Astrocyte (in vitro differentiated cells and primary cell): Measurements from ENCODE around the gene ANKRD30A. TPM values are rescaled to one million over a fixed set of nuclear protein-coding genes. Genes with fewer than 3 reads are reported as not detected.

Experiments used
- DNase-seq: peaks from one replicate; pipeline ENCODE4 v3.0.0-alpha.2; 2010; ENCODE audit warnings: low read depth
- FAIRE-seq: peaks from 2 replicates; lab custom pipeline; 2011; peaks lifted over from hg19 to GRCh38; lab: Jason Lieb, UNC
- H2AFZ ChIP-seq: 2 replicates; pipeline ENCODE4 v1.6.0; 2012; ENCODE audit warnings: low read depth, low read length, inconsistent platforms
- H3K27ac ChIP-seq: 2 replicates; pipeline ENCODE4 v1.5.1; 2011; ENCODE audit warnings: low read depth, low read length, inconsistent platforms
- H3K27me3 ChIP-seq: 2 replicates; pipeline ENCODE4 v1.6.0; 2011; ENCODE audit warnings: low read length, inconsistent platforms; ENCODE audit not compliant: insufficient read depth
- H3K36me3 ChIP-seq: 2 replicates; pipeline ENCODE4 v1.5.1; 2011; ENCODE audit warnings: low read length, inconsistent platforms; ENCODE audit not compliant: insufficient read depth
- H3K4me1 ChIP-seq: 2 replicates; pipeline ENCODE4 v1.5.1; 2011; ENCODE audit warnings: low read length, inconsistent platforms; ENCODE audit not compliant: insufficient read depth
- H3K4me2 ChIP-seq: 2 replicates; pipeline ENCODE4 v1.6.0; 2012; ENCODE audit warnings: low read length, inconsistent platforms
- H3K4me3 ChIP-seq: 2 replicates; pipeline ENCODE4 v1.5.1; 2011; ENCODE audit warnings: low read depth, mild to moderate bottlenecking, low read length, inconsistent platforms; ENCODE audit not compliant: insufficient read depth
- H3K79me2 ChIP-seq: 2 replicates; pipeline ENCODE4 v1.6.0; 2012; ENCODE audit warnings: mild to moderate bottlenecking, low read length, inconsistent platforms; ENCODE audit not compliant: insufficient read depth
- H3K9ac ChIP-seq: 2 replicates; pipeline ENCODE4 v1.6.0; 2012; ENCODE audit warnings: mild to moderate bottlenecking, low read length, inconsistent platforms
- H3K9me3 ChIP-seq: 2 replicates; pipeline ENCODE4 v1.5.1; 2012; ENCODE audit warnings: low read depth, mild to moderate bottlenecking, low read length, inconsistent platforms; ENCODE audit not compliant: insufficient read depth
- H4K20me1 ChIP-seq: 2 replicates; pipeline ENCODE4 v1.6.0; 2012; ENCODE audit warnings: low read length, inconsistent platforms; ENCODE audit not compliant: insufficient read depth
- H3K27ac Mint-ChIP-seq: one replicate; pipeline ENCODE4 v1.8.0; 2021; ENCODE audit warnings: mild to moderate bottlenecking, mixed read lengths; ENCODE audit not compliant: unreplicated experiment
- H3K27me3 Mint-ChIP-seq: one replicate; pipeline ENCODE4 v1.8.0; 2021; ENCODE audit warnings: low read depth, mixed read lengths; ENCODE audit not compliant: unreplicated experiment
- H3K36me3 Mint-ChIP-seq: one replicate; pipeline ENCODE4 v1.8.0; 2021; ENCODE audit warnings: low read depth, mixed read lengths; ENCODE audit not compliant: unreplicated experiment
- H3K4me1 Mint-ChIP-seq: one replicate; pipeline ENCODE4 v1.8.0; 2021; ENCODE audit warnings: low read depth, mixed read lengths; ENCODE audit not compliant: unreplicated experiment
- H3K4me3 Mint-ChIP-seq: one replicate; pipeline ENCODE4 v1.8.0; 2021; ENCODE audit warnings: mild to moderate bottlenecking, moderate library complexity, mixed read lengths; ENCODE audit not compliant: unreplicated experiment
- H3K9me3 Mint-ChIP-seq: one replicate; pipeline ENCODE4 v1.8.0; 2021; ENCODE audit warnings: mild to moderate bottlenecking, mixed read lengths; ENCODE audit not compliant: unreplicated experiment
- EZH2 ChIP-seq: IDR thresholded peaks from 2 replicates; pipeline ENCODE4 v1.6.1; 2012; ENCODE audit warnings: mild to moderate bottlenecking, low read length, inconsistent platforms; ENCODE audit not compliant: insufficient read depth
- total RNA-seq: library from RNA; stranded (reverse); gene quantifications from 2 replicates; pipeline ENCODE4 v1.2.1, GENCODE V29; 2021
- TF ChIP-seq, protein P1 (sequence below): IDR thresholded peaks from 2 replicates; pipeline ENCODE4 v1.5.1; 2011; ENCODE audit warnings: low read depth, mild to moderate bottlenecking, inconsistent platforms, low read length, moderate library complexity; ENCODE audit not compliant: insufficient read depth

The ANKRD30A gene
- total RNA-seq, 1 donor from 2014 or later: not detected

DNA sequence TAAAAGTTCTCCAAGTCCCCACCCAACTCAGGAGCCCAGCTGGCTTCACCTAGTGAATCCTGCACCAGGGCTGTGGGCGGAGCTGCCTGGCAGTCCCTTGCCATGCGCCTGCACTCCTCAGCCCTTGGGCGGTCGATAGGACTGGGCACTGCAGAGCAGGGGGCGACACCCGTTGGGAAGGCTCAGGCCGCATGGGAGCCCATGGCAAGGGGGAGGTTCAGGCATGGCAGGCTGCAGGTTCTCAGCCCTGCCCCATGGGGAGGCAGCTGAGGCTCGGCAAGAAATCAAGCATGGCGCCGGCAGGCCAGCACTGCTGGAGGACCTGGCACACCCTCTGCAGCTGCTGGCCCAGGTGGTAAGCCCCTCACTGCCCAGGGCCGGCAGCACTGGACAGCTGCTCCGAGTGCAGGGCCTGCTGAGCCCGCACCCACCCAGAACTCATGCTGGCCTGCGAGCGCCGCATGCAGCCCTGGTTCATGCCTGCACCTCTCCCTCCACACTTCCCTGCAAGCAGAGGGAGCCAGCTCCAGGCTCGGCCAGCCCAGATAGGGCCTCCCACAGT lies 149.9 kb downstream of the ANKRD30A start:
- Histone ChIP-seq H4K20me1 (no peaks in the 10 kb centered on the region), H3K4me1 (no peaks in the 10 kb centered on the region), H3K4me2 (no peak overlapping the region), H2AFZ (no peak overlapping the region), H3K27me3 (no peaks in the 10 kb centered on the region), H3K36me3 (no peaks in the 10 kb centered on the region), H3K9ac (no peak overlapping the region), H3K27ac (no peak overlapping the region), H3K4me3 (no peak overlapping the region), H3K79me2 (no peaks in the 10 kb centered on the region), H3K9me3 (peaks cover 2% of the 10 kb centered on the region)
- TF ChIP-seq, protein P1, sequence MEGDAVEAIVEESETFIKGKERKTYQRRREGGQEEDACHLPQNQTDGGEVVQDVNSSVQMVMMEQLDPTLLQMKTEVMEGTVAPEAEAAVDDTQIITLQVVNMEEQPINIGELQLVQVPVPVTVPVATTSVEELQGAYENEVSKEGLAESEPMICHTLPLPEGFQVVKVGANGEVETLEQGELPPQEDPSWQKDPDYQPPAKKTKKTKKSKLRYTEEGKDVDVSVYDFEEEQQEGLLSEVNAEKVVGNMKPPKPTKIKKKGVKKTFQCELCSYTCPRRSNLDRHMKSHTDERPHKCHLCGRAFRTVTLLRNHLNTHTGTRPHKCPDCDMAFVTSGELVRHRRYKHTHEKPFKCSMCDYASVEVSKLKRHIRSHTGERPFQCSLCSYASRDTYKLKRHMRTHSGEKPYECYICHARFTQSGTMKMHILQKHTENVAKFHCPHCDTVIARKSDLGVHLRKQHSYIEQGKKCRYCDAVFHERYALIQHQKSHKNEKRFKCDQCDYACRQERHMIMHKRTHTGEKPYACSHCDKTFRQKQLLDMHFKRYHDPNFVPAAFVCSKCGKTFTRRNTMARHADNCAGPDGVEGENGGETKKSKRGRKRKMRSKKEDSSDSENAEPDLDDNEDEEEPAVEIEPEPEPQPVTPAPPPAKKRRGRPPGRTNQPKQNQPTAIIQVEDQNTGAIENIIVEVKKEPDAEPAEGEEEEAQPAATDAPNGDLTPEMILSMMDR: no peak
- TF ChIP-seq EZH2: no peak
- no peaks in the 10 kb centered on the region for H3K27me3 Mint-ChIP-seq
- FAIRE-seq: no peak
- no peaks in the 10 kb centered on the region for H3K36me3 Mint-ChIP-seq
- peaks cover 4% of the 10 kb centered on the region for H3K9me3 Mint-ChIP-seq
- H3K27ac Mint-ChIP-seq: no peak overlapping the region
- H3K4me1 Mint-ChIP-seq: no peaks in the 10 kb centered on the region
- no peak overlapping the region for H3K4me3 Mint-ChIP-seq
- no peak for DNase-seq

DNA sequence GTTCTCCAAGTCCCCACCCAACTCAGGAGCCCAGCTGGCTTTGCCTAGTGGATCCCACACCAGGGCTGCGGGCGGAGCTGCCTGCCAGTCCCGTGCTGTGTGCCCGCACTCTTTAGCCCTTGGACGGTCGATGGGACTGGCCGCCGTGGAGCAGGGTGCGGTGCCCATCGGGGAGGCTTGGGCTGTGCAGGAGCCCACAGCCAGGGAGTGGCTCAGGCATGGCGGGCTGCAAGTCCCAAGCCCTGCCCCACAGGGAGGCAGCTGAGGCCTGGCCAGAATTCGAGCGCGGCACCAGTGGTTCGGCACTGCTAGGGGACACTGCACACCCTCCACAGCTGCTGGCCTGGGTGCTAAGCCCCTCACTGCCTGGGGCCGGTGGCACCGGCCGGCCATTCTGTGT lies 159.7 kb downstream of the ANKRD30A start:
- no peak overlapping the region for H3K27ac ChIP-seq
- Mint-ChIP-seq H3K4me1 (no peaks in the 10 kb centered on the region), H3K4me3 (no peak overlapping the region), H3K27ac (no peak overlapping the region), H3K9me3 (peaks cover 21% of the 10 kb centered on the region), H3K36me3 (no peaks in the 10 kb centered on the region), H3K27me3 (no peaks in the 10 kb centered on the region)
- H3K4me3 ChIP-seq: no peak overlapping the region
- H3K79me2 ChIP-seq: no peaks in the 10 kb centered on the region
- TF ChIP-seq, protein P1: no peak
- TF ChIP-seq EZH2: no peak
- no peaks in the 10 kb centered on the region for H3K36me3 ChIP-seq
- H3K9me3 ChIP-seq: peaks cover 9% of the 10 kb centered on the region
- H3K4me2 ChIP-seq: no peak overlapping the region
- no peak overlapping the region for H2AFZ ChIP-seq
- no peaks in the 10 kb centered on the region for H3K27me3 ChIP-seq
- H3K9ac ChIP-seq: no peak overlapping the region
- H3K4me1 ChIP-seq: no peaks in the 10 kb centered on the region
- no peak for DNase-seq
- H4K20me1 ChIP-seq: no peaks in the 10 kb centered on the region
- FAIRE-seq: no peak

DNA sequence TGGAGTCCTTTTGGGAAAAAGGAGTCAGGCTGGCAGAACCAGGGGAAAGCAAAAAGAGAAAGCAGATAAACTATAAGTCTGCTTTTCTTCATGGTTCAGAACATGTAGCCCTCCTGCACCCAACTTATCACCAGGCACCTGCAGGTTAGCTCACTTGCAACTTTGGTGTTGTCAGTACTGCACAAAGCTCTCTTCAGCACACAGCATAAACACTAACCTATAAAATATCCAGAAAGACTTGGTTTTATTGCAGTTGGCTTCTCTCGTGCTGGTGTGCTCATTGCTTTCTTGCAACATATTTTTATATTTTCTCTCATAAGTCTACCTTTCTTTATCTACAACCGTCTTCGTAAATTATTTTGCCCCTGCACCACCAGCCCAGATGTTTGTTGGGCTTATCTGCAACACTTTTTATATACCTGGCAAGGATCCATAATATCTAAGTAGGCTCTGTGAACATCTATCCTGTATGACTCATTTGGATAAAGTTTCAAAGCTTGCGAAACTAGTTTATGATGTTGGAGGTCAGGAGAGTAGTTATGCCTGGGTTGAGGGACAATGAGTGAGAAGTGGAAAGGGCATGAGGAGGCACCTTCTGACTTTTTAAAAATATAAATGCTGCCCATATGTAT lies 164.6 kb downstream of the ANKRD30A start:
- no peak for FAIRE-seq
- DNase-seq: no peak
- Histone ChIP-seq H2AFZ (no peak overlapping the region), H3K9me3 (peaks cover 8% of the 10 kb centered on the region), H3K9ac (no peak overlapping the region), H3K4me2 (no peak overlapping the region), H3K4me1 (no peaks in the 10 kb centered on the region), H3K79me2 (no peaks in the 10 kb centered on the region), H3K4me3 (no peak overlapping the region), H4K20me1 (no peaks in the 10 kb centered on the region), H3K27me3 (no peaks in the 10 kb centered on the region), H3K36me3 (no peaks in the 10 kb centered on the region), H3K27ac (no peak overlapping the region)
- Mint-ChIP-seq H3K27ac (no peak overlapping the region), H3K27me3 (no peaks in the 10 kb centered on the region), H3K4me3 (no peak overlapping the region), H3K4me1 (no peaks in the 10 kb centered on the region), H3K36me3 (no peaks in the 10 kb centered on the region), H3K9me3 (peaks cover 14% of the 10 kb centered on the region)
- TF ChIP-seq EZH2: no peak
- TF ChIP-seq, protein P1: no peak
